Measurements from ENCODE around the gene FAM89B.

The FAM89B gene

DNA sequence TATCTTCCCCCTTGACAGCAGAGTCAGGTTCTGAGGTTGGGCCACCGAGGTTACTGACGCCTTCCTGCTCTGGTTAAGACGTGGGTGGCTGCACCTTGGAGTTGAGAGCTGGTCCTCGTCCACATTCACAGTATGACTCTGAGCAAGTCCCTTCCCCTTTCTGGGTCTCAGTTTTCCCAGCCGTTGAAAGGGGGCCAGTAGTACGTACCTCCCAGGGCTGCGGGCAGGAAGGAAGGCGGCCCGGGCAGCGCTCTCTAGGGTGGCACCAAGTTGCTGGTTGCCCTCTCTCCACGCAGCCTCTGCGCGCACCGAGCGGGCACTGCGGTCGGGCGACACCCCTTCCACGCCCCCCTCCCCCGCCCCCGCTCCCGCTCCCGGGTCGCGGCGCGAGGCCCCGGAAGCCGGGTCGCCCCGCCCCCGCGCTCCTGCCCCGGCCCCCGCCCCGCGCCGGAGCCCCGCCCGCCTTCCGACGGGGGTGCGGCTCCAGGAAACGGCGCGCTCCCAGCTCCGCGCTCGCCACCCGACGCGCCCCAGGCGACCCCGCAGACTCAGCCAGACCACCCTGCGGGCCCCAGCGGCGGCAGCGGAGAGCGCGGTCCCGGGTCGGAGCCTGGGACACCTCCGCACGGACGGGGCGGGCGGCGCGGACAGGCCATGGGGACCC, 3.4 kb downstream of the FAM89B start, which contains the start of gene EHBP1L1:
TSS of gene EHBP1L1 (plus strand) at position 486 of the 664 bp plus-strand sequence. CDS start 250 bp downstream, outside the sequence.
- no peaks in the 10 kb centered on the region for H3K9me3 ChIP-seq (ENCODE audit: control insufficient read depth in 1 of 2, low read length in 2 of 2)
- peak within 1 kb of the TSS; percentile 81 for H3K4me3 ChIP-seq (ENCODE audit: low read depth in 1 of 2, low read length in 2 of 2)
- H3K9ac ChIP-seq (ENCODE audit: low read depth in 1 of 2, low read length in 2 of 2), result peak within 1 kb of the TSS; percentile 67 to 80
- H3K27ac ChIP-seq (ENCODE audit: low read depth, low read length), result peak within 1 kb of the TSS; percentile 47
- peaks cover 62% of the 10 kb centered on the region in 2 donors for H3K4me1 ChIP-seq (ENCODE audit: control insufficient read depth in 1 of 2, insufficient read depth in 2 of 2, low read length in 2 of 2)
- peaks cover 7 to 17% of the 10 kb centered on the region in 2 donors for H3K36me3 ChIP-seq (ENCODE audit: control insufficient read depth in 1 of 2, insufficient read depth in 2 of 2, low read length in 2 of 2)
- no peaks in the 10 kb centered on the region for H3K27me3 ChIP-seq (ENCODE audit: control insufficient read depth in 1 of 2, insufficient read depth in 2 of 2, low read length in 2 of 2)

DNA sequence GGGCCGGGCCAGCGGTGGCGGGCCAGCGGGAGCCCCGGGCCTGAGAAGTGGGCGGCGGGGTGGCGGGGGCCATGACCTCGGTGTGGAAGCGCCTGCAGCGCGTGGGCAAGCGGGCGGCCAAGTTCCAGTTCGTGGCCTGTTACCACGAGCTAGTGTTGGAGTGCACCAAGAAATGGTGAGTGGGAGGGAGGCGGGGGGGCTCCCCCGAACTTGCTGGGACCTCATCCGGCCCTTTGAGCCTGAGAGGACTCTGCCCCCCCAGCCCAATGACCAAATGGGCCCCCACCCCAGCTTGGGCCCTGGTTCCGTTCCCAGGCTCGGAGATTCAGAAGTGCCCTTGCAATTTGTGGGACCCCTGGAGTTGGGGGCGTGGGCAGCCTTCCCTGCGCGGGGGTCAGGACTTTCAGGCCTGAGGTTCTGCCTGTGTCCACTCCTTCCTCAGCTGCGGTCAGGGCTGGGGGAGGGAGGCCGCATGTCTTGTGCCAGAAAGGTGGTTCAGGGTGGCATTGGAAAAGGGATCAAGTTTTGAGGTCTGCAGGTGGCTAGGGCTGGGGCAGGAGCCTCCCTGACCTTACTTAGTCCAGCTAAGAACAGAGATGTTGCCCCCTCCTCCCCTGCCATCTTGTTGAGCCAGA, 4.0 kb downstream of the FAM89B start:
- H3K36me3 ChIP-seq (ENCODE audit: control insufficient read depth in 1 of 2, insufficient read depth in 2 of 2, low read length in 2 of 2), result peaks cover 7 to 22% of the 10 kb centered on the region in 2 donors
- peak overlapping the region; percentile 47 for H3K27ac ChIP-seq (ENCODE audit: low read depth, low read length)
- no peaks in the 10 kb centered on the region for H3K9me3 ChIP-seq (ENCODE audit: control insufficient read depth in 1 of 2, low read length in 2 of 2)
- peaks cover 56% of the 10 kb centered on the region in 2 donors for H3K4me1 ChIP-seq (ENCODE audit: control insufficient read depth in 1 of 2, insufficient read depth in 2 of 2, low read length in 2 of 2)
- no peaks in the 10 kb centered on the region for H3K27me3 ChIP-seq (ENCODE audit: control insufficient read depth in 1 of 2, insufficient read depth in 2 of 2, low read length in 2 of 2)
- peak overlapping the region; percentile 67 to 80 for H3K9ac ChIP-seq (ENCODE audit: low read depth in 1 of 2, low read length in 2 of 2)
- H3K4me3 ChIP-seq (ENCODE audit: low read depth in 1 of 2, low read length in 2 of 2), result peak overlapping the region; percentile 79 to 81

DNA sequence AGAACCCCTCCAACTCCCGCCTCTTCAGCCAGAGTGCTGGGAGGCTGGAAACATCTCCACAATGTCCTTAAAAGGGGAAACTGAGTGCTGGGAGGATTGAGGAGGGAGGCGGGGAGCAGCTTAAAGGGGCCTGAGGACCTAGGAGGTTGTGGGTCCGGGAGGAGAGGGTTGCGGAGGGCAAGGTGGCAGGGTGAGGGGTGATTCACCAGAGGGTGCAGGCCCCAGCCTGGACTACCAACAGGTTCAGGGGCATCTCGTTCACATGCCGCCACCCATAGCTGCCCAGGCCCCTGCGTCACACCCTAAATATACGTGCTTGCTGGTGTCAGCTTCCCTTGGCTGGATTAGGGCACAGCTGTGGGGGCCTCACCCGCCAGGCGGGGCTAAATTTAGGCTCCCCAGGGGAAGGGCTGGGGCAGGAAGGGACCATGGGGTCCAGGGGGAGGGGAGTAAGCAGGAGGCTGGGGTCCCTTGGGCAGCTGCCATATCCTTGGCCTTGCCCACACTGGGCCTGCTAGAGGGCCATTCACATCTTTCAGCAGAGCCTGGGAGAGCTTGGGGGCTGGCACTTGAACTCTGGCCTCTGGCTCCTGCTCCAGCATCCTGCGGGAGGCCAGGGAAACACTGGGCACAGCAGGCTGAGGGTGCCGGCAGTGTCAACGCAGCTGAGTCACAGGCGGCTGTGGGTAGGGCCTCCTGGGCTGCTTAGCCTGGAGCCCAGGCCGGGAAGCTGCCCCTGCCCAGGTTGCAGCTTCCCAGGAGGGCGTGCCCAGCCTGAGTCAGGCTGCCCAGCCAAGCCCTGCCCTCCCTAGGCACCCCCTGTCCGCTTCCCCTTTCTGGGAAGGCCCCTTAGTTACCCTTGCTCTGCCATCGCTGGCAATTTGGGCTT, 4.8 kb downstream of the FAM89B start:
- peak overlapping the region; percentile 67 to 80 for H3K9ac ChIP-seq (ENCODE audit: low read depth in 1 of 2, low read length in 2 of 2)
- peaks cover 12 to 29% of the 10 kb centered on the region in 2 donors for H3K36me3 ChIP-seq (ENCODE audit: control insufficient read depth in 1 of 2, insufficient read depth in 2 of 2, low read length in 2 of 2)
- peaks cover 48% of the 10 kb centered on the region in 2 donors for H3K4me1 ChIP-seq (ENCODE audit: control insufficient read depth in 1 of 2, insufficient read depth in 2 of 2, low read length in 2 of 2)
- H3K27ac ChIP-seq (ENCODE audit: low read depth, low read length), result peak overlapping the region; percentile 47
- H3K9me3 ChIP-seq (ENCODE audit: control insufficient read depth in 1 of 2, low read length in 2 of 2), result no peaks in the 10 kb centered on the region
- peak overlapping the region; percentile 79 to 81 for H3K4me3 ChIP-seq (ENCODE audit: low read depth in 1 of 2, low read length in 2 of 2)
- no peaks in the 10 kb centered on the region for H3K27me3 ChIP-seq (ENCODE audit: control insufficient read depth in 1 of 2, insufficient read depth in 2 of 2, low read length in 2 of 2)

DNA sequence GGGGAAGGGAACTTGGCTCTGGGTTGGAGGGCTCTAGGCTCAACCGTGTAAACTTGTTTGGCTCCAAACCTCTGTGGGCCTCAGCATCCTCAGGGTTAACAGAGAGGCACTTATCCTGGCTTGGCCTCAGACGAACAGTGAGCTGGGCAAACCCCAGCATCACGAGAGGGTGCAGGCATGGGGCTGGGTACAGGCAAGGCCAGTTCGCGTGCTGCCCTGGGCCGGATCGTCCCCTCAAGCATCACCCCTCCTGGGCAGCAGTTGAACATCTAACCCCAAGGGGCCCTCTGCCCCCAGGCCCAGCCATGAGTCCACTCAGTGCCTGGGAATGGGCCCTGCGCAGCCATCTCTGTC, 5.4 kb downstream of the FAM89B start:
- Histone ChIP-seq H3K4me3 (ENCODE audit: low read depth in 1 of 2, low read length in 2 of 2) (peak overlapping the region; percentile 79 to 81), H3K27ac (ENCODE audit: low read depth, low read length) (peak overlapping the region; percentile 47), H3K27me3 (ENCODE audit: control insufficient read depth in 1 of 2, insufficient read depth in 2 of 2, low read length in 2 of 2) (no peaks in the 10 kb centered on the region), H3K4me1 (ENCODE audit: control insufficient read depth in 1 of 2, insufficient read depth in 2 of 2, low read length in 2 of 2) (peaks cover 48% of the 10 kb centered on the region in 2 donors), H3K9me3 (ENCODE audit: control insufficient read depth in 1 of 2, low read length in 2 of 2) (no peaks in the 10 kb centered on the region), H3K36me3 (ENCODE audit: control insufficient read depth in 1 of 2, insufficient read depth in 2 of 2, low read length in 2 of 2) (peaks cover 12 to 29% of the 10 kb centered on the region in 2 donors), H3K9ac (ENCODE audit: low read depth in 1 of 2, low read length in 2 of 2) (peak overlapping the region; percentile 67 to 80)

DNA sequence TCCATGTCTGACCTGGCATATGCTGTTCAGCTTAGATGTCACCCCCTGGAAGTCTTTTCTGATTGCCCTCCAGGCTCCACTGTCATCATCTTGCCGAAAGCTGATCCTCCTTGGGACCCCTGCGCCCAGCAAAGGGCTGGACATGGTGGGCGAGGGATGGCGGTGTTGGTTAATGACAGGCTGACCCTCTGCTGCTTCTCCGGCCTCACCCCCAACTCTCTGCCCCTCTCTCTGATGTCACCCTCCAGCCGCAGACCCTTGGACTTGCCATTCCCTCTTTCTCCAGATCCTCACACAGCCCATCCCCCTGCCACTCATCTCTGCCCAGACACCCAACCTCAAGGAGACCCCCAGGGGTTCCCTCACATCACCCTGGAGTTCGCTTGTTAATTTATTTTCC, 5.8 kb downstream of the FAM89B start:
- H3K9me3 ChIP-seq (ENCODE audit: control insufficient read depth in 1 of 2, low read length in 2 of 2), result no peaks in the 10 kb centered on the region
- H3K27me3 ChIP-seq (ENCODE audit: control insufficient read depth in 1 of 2, insufficient read depth in 2 of 2, low read length in 2 of 2), result no peaks in the 10 kb centered on the region
- peak overlapping the region; percentile 79 to 81 for H3K4me3 ChIP-seq (ENCODE audit: low read depth in 1 of 2, low read length in 2 of 2)
- H3K27ac ChIP-seq (ENCODE audit: low read depth, low read length), result no peak overlapping the region
- peaks cover 45 to 47% of the 10 kb centered on the region in 2 donors for H3K4me1 ChIP-seq (ENCODE audit: control insufficient read depth in 1 of 2, insufficient read depth in 2 of 2, low read length in 2 of 2)
- peak overlapping the region; percentile 67 to 80 for H3K9ac ChIP-seq (ENCODE audit: low read depth in 1 of 2, low read length in 2 of 2)
- H3K36me3 ChIP-seq (ENCODE audit: control insufficient read depth in 1 of 2, insufficient read depth in 2 of 2, low read length in 2 of 2), result peaks cover 12 to 29% of the 10 kb centered on the region in 2 donors

DNA sequence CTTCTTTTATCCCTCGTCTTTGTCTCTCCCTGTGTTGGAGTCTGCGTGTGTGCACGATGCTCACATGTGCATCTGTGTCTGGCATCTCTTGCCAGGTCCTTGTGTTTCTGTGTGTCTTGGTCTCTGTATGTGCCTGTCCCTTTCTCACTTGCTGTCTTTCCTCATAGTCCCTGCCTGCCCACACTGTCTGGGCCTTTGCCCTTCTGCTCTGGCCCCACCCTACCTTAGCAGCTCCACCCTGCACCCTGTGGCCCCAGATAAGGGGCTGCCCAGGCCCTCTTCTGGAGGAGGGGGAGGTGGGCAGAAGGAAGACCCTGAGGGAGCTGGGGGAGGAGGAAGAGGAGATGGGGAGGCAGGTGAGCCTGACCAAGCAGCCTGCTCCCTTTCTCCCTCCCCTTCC, 6.3 kb downstream of the FAM89B start:
- Histone ChIP-seq H3K4me1 (ENCODE audit: control insufficient read depth in 1 of 2, insufficient read depth in 2 of 2, low read length in 2 of 2) (peaks cover 39 to 41% of the 10 kb centered on the region in 2 donors), H3K9ac (ENCODE audit: low read depth in 1 of 2, low read length in 2 of 2) (peak overlapping the region; percentile 4 to 67), H3K36me3 (ENCODE audit: control insufficient read depth in 1 of 2, insufficient read depth in 2 of 2, low read length in 2 of 2) (peaks cover 12 to 29% of the 10 kb centered on the region in 2 donors), H3K27ac (ENCODE audit: low read depth, low read length) (no peak overlapping the region), H3K4me3 (ENCODE audit: low read depth in 1 of 2, low read length in 2 of 2) (peak overlapping the region; percentile 79 to 81), H3K27me3 (ENCODE audit: control insufficient read depth in 1 of 2, insufficient read depth in 2 of 2, low read length in 2 of 2) (no peaks in the 10 kb centered on the region), H3K9me3 (ENCODE audit: control insufficient read depth in 1 of 2, low read length in 2 of 2) (no peaks in the 10 kb centered on the region)

DNA sequence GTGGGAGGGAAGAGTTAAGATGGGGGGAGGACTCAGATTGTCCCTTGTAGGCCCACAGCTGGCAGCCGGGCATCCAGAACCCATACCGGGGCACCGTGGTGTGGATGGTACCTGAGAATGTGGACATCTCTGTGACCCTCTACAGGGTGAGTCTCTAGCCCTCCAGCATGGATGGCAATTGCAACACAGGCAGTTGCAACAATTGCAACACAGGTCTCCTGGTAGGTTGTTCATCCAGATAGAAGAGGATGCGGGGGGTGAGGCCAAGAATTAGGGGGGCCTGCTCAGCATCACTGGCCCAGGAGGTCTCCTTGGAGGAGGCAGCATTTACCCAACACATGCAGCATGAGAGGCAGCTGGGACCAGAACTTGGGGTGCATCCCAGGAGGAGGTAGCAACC, 7.0 kb downstream of the FAM89B start:
- peaks cover 38% of the 10 kb centered on the region in 2 donors for H3K4me1 ChIP-seq (ENCODE audit: control insufficient read depth in 1 of 2, insufficient read depth in 2 of 2, low read length in 2 of 2)
- no peaks in the 10 kb centered on the region for H3K9me3 ChIP-seq (ENCODE audit: control insufficient read depth in 1 of 2, low read length in 2 of 2)
- no peak overlapping the region for H3K27ac ChIP-seq (ENCODE audit: low read depth, low read length)
- peaks cover 12 to 32% of the 10 kb centered on the region in 2 donors for H3K36me3 ChIP-seq (ENCODE audit: control insufficient read depth in 1 of 2, insufficient read depth in 2 of 2, low read length in 2 of 2)
- H3K9ac ChIP-seq (ENCODE audit: low read depth in 1 of 2, low read length in 2 of 2), result no peak overlapping the region
- peaks cover 0 to 2% of the 10 kb centered on the region in 2 donors for H3K27me3 ChIP-seq (ENCODE audit: control insufficient read depth in 1 of 2, insufficient read depth in 2 of 2, low read length in 2 of 2)
- no peak overlapping the region for H3K4me3 ChIP-seq (ENCODE audit: low read depth in 1 of 2, low read length in 2 of 2)

DNA sequence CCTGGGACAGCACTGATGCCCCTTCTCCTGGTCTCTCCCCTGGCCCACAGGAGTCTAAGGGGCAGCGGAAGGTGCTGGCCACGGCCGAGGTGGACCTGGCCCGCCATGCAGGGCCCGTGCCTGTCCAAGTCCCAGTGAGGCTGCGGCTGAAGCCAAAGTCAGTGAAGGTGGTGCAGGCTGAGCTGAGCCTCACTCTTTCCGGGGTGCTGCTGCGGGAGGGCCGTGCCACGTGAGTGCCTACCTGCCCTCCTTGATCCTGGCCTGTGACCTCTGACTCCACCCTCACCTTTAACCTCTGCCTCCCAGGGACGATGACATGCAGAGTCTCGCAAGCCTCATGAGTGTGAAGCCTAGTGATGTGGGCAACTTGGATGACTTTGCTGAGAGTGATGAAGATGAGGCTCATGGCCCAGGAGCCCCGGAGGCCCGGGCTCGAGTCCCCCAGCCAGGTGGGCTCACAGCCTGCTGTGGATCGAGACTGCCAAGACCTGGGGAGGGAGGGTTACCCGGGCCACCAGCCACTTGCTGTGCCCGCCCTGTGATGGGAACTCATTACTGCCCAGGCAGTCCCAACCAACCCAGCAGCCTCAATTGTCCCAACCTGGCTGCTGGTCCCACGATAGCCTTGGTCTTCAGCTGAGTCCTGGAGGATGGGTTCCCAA, 7.8 kb downstream of the FAM89B start:
- Histone ChIP-seq H3K36me3 (ENCODE audit: control insufficient read depth in 1 of 2, insufficient read depth in 2 of 2, low read length in 2 of 2) (peaks cover 12 to 37% of the 10 kb centered on the region in 2 donors), H3K27ac (ENCODE audit: low read depth, low read length) (no peak overlapping the region), H3K4me3 (ENCODE audit: low read depth in 1 of 2, low read length in 2 of 2) (no peak overlapping the region), H3K9me3 (ENCODE audit: control insufficient read depth in 1 of 2, low read length in 2 of 2) (no peaks in the 10 kb centered on the region), H3K27me3 (ENCODE audit: control insufficient read depth in 1 of 2, insufficient read depth in 2 of 2, low read length in 2 of 2) (peaks cover 0 to 4% of the 10 kb centered on the region in 2 donors), H3K9ac (ENCODE audit: low read depth in 1 of 2, low read length in 2 of 2) (no peak overlapping the region), H3K4me1 (ENCODE audit: control insufficient read depth in 1 of 2, insufficient read depth in 2 of 2, low read length in 2 of 2) (peaks cover 33 to 36% of the 10 kb centered on the region in 2 donors)

DNA sequence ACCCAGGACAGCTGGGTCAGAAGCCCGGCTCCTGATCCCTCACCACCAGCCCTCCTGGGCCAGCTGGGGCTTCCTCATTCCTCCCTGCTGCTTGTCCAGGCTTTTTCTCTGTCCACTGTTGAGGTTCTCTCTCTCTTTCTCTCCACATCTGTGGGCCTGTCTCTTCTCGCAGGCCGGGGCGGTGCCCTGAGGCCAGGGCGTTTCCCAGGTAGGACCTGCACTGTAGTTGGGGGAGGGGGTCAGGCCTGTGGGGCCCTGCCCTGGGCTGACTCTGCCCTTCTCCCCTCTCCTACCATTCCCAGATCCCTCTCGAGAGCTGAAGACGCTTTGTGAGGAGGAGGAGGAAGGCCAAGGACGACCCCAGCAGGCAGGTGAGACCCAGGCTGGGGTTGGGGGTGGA, 8.4 kb downstream of the FAM89B start:
- H3K27ac ChIP-seq (ENCODE audit: low read depth, low read length), result no peak overlapping the region

More for the DNA sequence above, 8.4 kb downstream of the FAM89B start:
- peaks cover 0 to 4% of the 10 kb centered on the region in 2 donors for H3K27me3 ChIP-seq (ENCODE audit: control insufficient read depth in 1 of 2, insufficient read depth in 2 of 2, low read length in 2 of 2)
- peaks cover 12 to 37% of the 10 kb centered on the region in 2 donors for H3K36me3 ChIP-seq (ENCODE audit: control insufficient read depth in 1 of 2, insufficient read depth in 2 of 2, low read length in 2 of 2)
- H3K9me3 ChIP-seq (ENCODE audit: control insufficient read depth in 1 of 2, low read length in 2 of 2), result no peaks in the 10 kb centered on the region
- H3K4me1 ChIP-seq (ENCODE audit: control insufficient read depth in 1 of 2, insufficient read depth in 2 of 2, low read length in 2 of 2), result peaks cover 29 to 31% of the 10 kb centered on the region in 2 donors
- H3K4me3 ChIP-seq (ENCODE audit: low read depth in 1 of 2, low read length in 2 of 2), result no peak overlapping the region
- no peak overlapping the region for H3K9ac ChIP-seq (ENCODE audit: low read depth in 1 of 2, low read length in 2 of 2)
